ENCODE measurements around the gene SAMD4A. TPM values are rescaled to one million over a fixed set of nuclear protein-coding genes. Genes with fewer than 3 reads are reported as not detected.

The SAMD4A gene
- total RNA-seq, 1 experiment from 2014 or later: 17.0 TPM

DNA sequence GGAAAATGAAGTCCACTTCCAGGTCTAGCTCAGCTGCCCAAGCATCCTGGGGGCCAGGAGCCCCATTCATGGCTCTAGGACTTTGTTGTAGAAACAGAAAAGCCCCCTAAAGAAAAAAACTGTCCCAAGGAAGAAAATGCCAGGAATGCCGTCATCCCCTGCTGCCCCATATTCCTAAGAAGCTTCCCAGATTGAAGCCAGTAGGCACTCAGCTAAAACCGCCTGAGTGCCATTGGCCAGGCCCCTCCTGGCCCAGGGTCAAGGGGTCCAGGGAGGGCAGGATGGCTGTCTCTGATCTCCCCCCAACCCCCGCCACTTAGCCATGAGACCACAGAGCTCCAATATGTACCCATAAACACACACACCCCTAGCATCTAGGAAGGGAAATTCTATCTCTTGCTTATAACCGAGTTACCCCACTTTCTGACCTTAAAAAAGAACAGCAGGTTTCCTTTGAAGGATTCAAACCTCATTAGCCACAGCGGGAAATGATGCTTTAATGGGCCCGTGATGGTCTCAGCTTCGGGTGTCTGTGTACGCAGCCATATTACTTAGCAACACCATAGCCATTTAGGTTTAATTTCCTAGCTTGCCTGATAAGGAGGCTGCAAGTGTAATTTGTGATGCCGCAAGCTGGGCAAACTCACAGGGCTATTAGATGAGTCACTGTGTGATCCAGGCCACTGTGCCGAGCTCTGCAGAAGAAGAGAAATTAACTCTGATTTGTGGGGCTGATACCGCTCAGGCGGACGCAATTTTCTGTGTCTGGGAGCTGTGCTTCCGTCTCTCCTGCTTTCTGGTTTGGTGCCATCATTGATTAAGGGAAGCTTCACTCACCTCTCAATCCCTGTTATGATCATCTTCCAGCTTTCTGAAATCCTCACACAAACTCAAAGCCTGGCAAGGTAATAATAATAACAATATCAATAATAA lies 251.5 kb downstream of the SAMD4A start:
- in situ Hi-C loops (cut with HindIII; ENCODE audit: low sequenced_read_pairs): no loop called here

DNA sequence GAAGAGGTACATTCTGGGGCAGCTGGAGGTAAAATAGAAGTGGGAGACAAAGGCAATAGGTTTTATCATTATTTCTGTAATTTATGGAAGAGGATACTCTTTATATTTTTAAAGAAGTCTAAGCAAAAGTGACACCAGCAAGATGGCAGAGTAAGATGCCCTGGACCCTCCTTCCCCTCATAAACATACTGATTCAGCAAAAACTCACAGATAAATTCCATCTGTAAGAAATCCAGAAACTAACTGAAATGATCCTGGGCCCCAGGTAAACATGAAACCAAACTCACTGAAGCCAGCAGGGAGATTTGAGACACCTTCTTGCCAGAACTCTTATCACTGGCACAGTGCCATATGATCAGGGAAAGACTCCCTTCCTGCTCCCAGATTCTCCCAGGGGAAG lies 255.8 kb downstream of the SAMD4A start:
- no peak for DNase-seq (ENCODE audit: low spot score)
- in situ Hi-C loops (cut with HindIII; ENCODE audit: low sequenced_read_pairs): no loop called here

More for the DNA sequence above, 251.5 kb downstream of the SAMD4A start:
- DNase-seq (ENCODE audit: low spot score): peak; percentile 8

DNA sequence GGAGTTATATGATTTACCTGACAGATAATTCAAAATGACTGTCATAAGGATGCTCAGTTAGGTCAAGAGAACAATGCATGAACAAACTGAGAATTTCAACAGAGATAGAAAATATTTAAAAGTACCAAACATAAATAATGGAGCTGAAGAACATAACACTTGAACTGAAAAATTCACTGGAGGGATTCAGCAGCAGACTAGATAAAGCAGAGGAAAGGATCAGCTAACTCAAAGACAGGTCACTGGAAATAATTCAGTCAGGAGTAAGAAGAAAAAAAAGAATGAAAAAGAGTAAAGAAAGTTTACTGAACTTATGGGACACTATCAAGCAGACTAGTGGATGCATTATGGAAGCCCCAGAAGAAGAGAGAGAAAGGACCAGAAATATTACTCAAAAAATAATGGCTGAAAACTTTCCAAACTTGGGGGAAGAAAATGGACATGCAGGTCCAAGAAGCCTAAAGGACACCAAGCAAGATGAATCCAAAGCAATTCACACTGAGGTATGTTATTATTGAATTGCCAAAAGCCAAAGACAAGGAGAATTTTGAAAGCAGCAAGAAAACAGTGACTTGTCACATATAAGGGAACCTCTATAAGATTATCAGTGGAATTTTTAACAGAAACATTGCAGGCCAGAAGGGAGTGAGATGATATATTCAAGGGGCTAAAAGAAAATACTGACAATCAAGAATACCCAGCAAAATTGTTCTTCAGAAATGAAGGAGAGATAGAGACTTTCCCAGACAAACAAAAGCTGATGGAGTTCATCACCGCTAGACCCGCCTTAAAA lies 257.0 kb downstream of the SAMD4A start:
- DNase-seq (ENCODE audit: low spot score): no peak
- in situ Hi-C loops (cut with HindIII; ENCODE audit: low sequenced_read_pairs): no loop called here

GRCh38 chr14:54828037-54828436 lies 261.1 kb downstream of the SAMD4A start:
- DNase-seq (ENCODE audit: low spot score): no peak
- in situ Hi-C loops (cut with HindIII; ENCODE audit: low sequenced_read_pairs): no loop called here

GRCh38 chr14:54829486-54830224 lies 262.7 kb downstream of the SAMD4A start:
- in situ Hi-C loops (cut with HindIII; ENCODE audit: low sequenced_read_pairs): no loop called here
- DNase-seq (ENCODE audit: low spot score): no peak

- in situ Hi-C loops (cut with HindIII; ENCODE audit: low sequenced_read_pairs): no loop called here
- DNase-seq (ENCODE audit: low spot score): no peak
These were observed 263.7 kb downstream of the SAMD4A start for GRCh38 chr14:54830650-54831049.

DNA sequence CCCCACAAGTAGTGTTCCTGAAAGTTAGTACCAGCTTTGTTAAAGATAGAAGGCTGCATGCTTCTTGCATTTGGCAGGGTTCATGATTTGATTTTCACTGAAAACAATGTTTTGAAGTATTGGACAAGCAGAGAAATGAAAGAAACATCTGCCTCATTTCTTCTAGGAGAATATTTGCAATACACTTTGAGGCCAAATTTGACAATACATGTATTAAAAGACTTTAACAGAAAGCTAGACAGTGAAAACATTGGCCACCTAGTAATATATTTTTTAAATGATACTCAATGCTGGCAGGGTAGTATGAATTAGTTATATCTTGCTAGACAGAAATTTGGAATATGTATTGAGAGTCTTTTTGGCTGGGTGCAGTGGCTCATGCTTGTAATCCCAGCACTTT lies 267.2 kb downstream of the SAMD4A start:
- no peak for DNase-seq (ENCODE audit: low spot score)
- in situ Hi-C loops (cut with HindIII; ENCODE audit: low sequenced_read_pairs): no loop called here

DNA sequence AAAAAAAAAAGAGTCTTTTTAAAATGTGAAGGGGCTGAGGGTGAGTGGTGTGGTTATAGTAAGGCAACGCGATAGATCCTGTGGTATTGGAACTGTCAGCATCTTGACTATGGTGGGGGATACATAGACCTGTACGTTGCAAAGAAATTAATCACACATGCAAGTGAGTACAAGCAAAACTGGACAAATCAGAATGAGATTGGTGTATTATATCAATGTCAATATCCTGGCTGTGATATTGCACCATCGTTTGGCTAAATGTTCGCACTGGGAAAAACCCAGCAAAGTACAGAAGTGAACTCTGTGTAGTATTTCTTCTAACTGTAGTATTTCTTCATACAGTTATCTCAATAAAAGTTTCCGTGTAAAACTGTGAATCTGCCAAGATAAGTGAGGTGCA lies 267.8 kb downstream of the SAMD4A start:
- in situ Hi-C loops (cut with HindIII; ENCODE audit: low sequenced_read_pairs): no loop called here
- no peak for DNase-seq (ENCODE audit: low spot score)

DNA sequence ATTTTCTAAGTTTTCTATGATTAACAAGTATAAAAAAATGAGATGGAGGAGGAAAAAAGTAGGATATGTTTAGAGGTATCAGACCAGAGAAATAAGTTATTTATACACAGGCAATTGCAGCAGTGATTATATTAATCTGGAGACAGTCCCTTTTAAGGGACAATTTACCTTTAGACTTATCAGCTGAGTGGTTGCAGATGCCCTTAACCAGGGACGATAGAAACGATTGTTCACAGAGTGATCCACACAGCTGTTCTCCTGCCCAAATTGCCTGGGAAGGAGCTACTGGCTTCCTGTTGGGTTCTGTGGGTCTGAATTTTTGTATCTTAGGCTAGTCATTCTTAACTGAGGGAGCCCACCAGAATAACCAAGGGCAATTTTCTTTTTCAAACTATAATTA lies 269.3 kb downstream of the SAMD4A start:
- in situ Hi-C loops (cut with HindIII; ENCODE audit: low sequenced_read_pairs): no loop called here
- no peak for DNase-seq (ENCODE audit: low spot score)

GRCh38 chr14:54837508-54838149 lies 270.7 kb downstream of the SAMD4A start:
- in situ Hi-C loops (cut with HindIII; ENCODE audit: low sequenced_read_pairs): no loop called here
- no peak for DNase-seq (ENCODE audit: low spot score)

DNA sequence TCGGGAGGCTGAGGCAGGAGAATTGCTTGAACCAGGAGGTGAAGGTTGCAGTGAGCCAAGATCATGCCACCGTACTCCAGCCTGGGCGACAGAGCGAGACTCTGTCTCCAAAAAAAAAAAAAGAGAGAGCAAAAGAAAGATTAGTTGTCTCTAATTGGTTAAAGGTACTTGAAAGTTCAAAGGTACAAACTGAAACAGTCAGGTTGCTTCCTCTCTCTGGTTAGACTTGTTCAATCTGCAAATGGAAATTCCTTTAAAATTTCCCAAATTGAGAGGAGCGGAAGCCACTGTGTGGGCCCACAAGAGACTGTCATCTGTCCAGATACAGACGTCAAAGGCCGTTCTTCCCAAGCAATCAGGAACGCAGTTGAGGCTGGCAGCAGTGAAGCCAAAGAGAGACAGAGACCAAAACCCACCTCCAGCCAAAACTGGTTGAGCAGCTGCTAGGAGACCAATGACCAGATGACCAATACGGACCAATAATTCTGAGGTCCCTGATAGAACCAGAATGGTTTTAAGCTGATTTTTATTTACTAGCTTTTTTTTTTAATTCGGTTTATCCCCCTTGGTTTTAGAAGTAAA lies 272.1 kb downstream of the SAMD4A start:
- no peak for DNase-seq (ENCODE audit: low spot score)
- in situ Hi-C loops (cut with HindIII; ENCODE audit: low sequenced_read_pairs): no loop called here

GRCh38 chr14:54839701-54840119 lies 272.8 kb downstream of the SAMD4A start:
- DNase-seq (ENCODE audit: low spot score): no peak
- in situ Hi-C loops (cut with HindIII; ENCODE audit: low sequenced_read_pairs): no loop called here

- in situ Hi-C loops (cut with HindIII; ENCODE audit: low sequenced_read_pairs): no loop called here
- DNase-seq (ENCODE audit: low spot score): no peak
These were observed 273.4 kb downstream of the SAMD4A start for GRCh38 chr14:54840336-54840735.

GRCh38 chr14:54840798-54841197 lies 273.9 kb downstream of the SAMD4A start:
- in situ Hi-C loops (cut with HindIII; ENCODE audit: low sequenced_read_pairs): no loop called here
- DNase-seq (ENCODE audit: low spot score): no peak

Other genes starting within 250 kb of the SAMD4A start
- 110 and 135 TPM in 2 replicates for gene CDKN3, start 170.1 kb upstream of the SAMD4A start, total RNA-seq (2014; rRNA removed; shearing (Covaris generic))
- 257 and 284 TPM in 2 replicates for gene CNIH1, start 125.8 kb upstream of the SAMD4A start, total RNA-seq (2014; rRNA removed; shearing (Covaris generic))
- 94.1 and 134 TPM in 2 replicates for gene GMFB, start 78.1 kb upstream of the SAMD4A start, total RNA-seq (2014; rRNA removed; shearing (Covaris generic))
- gene CGRRF1, start 57.2 kb upstream of the SAMD4A start, total RNA-seq (2014; rRNA removed; shearing (Covaris generic)): 14.7 and 26.9 TPM in 2 replicates

Measured in G401 (cell line).